ENCODE measurements around the gene NCOA1. TPM values are rescaled to one million over a fixed set of nuclear protein-coding genes. Genes with fewer than 3 reads are reported as not detected.
A peak's percentile ranks its signal among the peaks of the same experiment; 100 is the strongest.
"Not testable (repeated sequence)": the region's sequence is repeated elsewhere in the genome, so short reads cannot be mapped to it uniquely, and the experiment has no call there.

Gene NCOA1
- total RNA-seq, 1 experiment from 2014 or later: 14.4 TPM

- no peak for DNase-seq (ENCODE audit: low read depth, low spot score)
Measured at GRCh38 chr2:24515335-24515734, 24.3 kb downstream of the NCOA1 start.

GRCh38 chr2:24515831-24516230 lies 24.8 kb downstream of the NCOA1 start:
- in situ Hi-C loops (cut with HindIII; ENCODE audit: low pct_unique_long_range_greater_than_20kb, low sequenced_read_pairs): no loop called here
- DNase-seq (ENCODE audit: low read depth, low spot score): peak; percentile 39

More at GRCh38 chr2:24515335-24515734, 24.3 kb downstream of the NCOA1 start:
- in situ Hi-C loops (cut with HindIII; ENCODE audit: low pct_unique_long_range_greater_than_20kb, low sequenced_read_pairs): no loop called here

GRCh38 chr2:24517247-24517646 lies 26.2 kb downstream of the NCOA1 start:
- DNase-seq (ENCODE audit: low read depth, low spot score): no peak
- in situ Hi-C loops (cut with HindIII; ENCODE audit: low pct_unique_long_range_greater_than_20kb, low sequenced_read_pairs): no loop called here

DNA sequence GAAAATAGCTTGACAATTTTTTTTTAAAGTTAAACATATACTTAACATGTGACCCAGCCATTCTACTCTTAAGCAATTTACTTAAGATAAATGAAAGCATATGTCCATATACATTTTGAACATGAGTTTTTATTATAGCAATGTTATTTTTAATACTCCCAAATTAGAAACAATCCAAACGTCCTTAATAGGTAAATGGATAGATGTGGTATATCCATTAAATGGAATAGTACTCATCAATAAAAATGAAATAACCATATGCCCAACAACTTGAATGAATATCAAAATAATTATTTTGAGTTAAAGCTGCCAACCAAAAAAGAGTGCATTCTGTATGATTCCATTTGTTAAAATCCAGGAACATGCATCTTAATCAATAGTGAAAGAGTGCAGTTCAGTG lies 29.1 kb downstream of the NCOA1 start:
- DNase-seq (ENCODE audit: low read depth, low spot score): no peak
- in situ Hi-C loops (cut with HindIII; ENCODE audit: low pct_unique_long_range_greater_than_20kb, low sequenced_read_pairs): no loop called here

DNA sequence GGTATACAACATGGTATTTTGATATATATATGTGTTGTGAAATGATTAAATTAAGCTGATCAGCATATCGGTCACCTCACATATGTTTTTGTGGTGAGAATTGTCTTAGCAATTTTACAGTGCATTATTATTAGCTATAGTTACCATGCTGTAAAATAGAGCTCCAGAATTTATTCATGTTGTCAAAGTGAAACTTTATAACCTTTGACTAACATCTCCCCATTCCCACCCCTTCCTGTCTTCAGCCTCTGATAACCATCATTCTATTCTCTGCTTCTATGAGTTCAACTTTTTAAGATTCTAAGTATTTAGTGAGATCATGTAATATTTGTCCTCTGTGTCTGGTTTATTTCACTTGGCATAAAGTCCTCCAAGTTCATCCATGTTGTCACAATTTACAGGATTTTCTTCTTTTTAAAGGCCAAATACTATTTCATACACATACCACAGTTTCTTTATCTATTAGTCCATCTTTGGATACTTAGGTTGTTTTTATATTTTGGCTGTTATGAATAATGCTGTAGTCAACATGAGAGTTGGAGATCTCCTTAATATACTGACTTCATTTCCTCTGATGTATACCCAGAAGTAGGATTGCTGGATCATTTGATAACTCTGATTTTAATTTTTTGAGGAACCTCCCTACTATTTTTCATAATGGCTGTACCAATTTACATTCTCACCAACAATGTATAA lies 30.3 kb downstream of the NCOA1 start:
- in situ Hi-C loops (cut with HindIII; ENCODE audit: low pct_unique_long_range_greater_than_20kb, low sequenced_read_pairs): no loop called here
- DNase-seq (ENCODE audit: low read depth, low spot score): no peak

DNA sequence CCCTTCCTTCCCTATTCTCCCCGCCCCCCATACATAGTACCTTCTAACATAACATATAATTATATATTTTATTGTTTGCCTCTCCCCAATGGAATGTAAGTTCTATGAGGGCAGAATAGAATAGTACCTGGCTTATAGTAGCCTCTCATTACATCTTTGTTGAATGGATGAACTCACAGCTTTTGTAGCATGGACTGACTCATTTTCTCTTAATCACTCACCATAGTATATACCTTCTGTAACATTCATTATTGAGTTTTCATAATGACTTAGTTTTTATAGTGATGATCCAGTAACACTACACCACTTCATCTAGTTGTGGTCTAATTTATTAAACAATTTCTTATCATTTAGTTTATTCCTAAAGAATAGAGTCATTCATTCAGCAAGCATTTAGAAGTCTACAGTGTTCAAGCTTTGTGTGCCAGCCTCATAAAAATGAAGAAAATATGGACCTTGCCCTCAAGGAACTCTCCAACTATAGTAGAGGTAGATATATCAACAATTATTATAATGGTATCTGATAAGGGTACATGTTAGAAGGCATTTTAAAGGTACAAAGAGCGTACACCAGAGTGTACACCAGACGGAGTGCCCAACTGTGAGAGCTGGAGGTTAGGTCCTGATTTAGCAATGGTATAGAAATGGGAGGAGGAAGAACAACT lies 31.1 kb downstream of the NCOA1 start:
- DNase-seq (ENCODE audit: low read depth, low spot score): no peak
- in situ Hi-C loops (cut with HindIII; ENCODE audit: low pct_unique_long_range_greater_than_20kb, low sequenced_read_pairs): no loop called here

- in situ Hi-C loops (cut with HindIII; ENCODE audit: low pct_unique_long_range_greater_than_20kb, low sequenced_read_pairs): no loop called here
- DNase-seq (ENCODE audit: low read depth, low spot score): no peak
Measured at GRCh38 chr2:24527536-24527935, 36.5 kb downstream of the NCOA1 start.

DNA sequence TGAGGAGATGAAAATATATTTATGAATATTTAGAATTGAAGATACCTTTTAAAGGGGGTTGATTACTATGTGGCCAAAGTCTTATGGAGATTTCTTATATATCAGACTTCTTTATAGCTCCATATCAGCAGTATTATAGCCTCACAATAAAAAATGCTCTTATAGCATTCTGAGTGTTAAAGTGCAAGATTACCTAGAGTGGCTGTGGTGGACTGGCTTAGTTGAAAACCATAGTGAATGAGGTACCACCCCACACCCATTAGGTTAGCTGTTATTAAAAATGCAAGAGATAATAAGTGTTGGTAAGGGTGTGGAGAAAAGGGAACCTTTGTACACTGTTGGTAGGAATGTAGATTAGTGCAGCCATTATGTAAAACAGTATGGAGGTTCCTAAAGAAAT lies 39.7 kb downstream of the NCOA1 start:
- DNase-seq (ENCODE audit: low read depth, low spot score): no peak
- in situ Hi-C loops (cut with HindIII; ENCODE audit: low pct_unique_long_range_greater_than_20kb, low sequenced_read_pairs): no loop called here

DNA sequence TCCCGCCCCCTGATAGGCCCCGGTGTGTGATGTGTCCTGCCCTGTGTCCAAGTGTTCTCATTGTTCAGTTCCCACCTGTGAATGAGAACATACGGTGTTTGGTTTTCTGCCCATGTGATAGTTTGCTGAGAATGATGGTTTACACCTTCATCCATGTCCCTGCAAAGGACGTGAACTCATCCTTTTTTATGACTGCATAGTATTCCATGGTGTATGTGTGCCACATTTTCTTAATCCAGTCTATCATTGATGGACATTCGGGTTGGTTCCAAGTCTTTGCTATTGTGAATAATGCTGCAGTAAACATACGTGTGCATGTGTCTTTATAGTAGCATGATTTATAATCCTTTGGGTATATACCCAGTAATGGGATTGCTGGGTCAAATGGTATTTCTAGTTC lies 40.6 kb downstream of the NCOA1 start:
- in situ Hi-C loops (cut with HindIII; ENCODE audit: low pct_unique_long_range_greater_than_20kb, low sequenced_read_pairs); DNase-seq (ENCODE audit: low read depth, low spot score): not testable (repeated sequence)

GRCh38 chr2:24532057-24532456 lies 41.0 kb downstream of the NCOA1 start:
- in situ Hi-C loops (cut with HindIII; ENCODE audit: low pct_unique_long_range_greater_than_20kb, low sequenced_read_pairs); DNase-seq (ENCODE audit: low read depth, low spot score): not testable (repeated sequence)

DNA sequence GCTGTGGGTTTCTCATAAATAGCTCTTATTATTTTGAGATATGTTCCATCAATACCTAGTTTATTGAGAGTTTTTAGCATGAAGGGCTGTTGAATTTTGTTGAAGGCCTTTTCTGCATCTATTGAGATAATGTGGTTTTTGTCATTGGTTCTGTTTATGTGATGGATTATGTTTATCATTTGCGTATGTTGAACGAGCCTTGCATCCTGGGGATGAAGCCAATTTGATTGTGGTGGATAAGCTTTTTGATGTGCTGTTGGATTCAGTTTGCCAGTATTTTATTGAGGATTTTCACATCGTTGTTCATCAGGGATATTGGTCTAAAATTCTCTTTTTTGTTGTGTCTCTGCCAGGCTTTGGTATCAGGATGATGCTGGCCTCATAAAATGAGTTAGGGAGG lies 42.5 kb downstream of the NCOA1 start:
- not testable (repeated sequence) for DNase-seq (ENCODE audit: low read depth, low spot score)

GRCh38 chr2:24538720-24539119 lies 47.7 kb downstream of the NCOA1 start:
- no peak for DNase-seq (ENCODE audit: low read depth, low spot score)
- in situ Hi-C loops (cut with HindIII; ENCODE audit: low pct_unique_long_range_greater_than_20kb, low sequenced_read_pairs): no loop called here

More for the DNA sequence above, 42.5 kb downstream of the NCOA1 start:
- in situ Hi-C loops (cut with HindIII; ENCODE audit: low pct_unique_long_range_greater_than_20kb, low sequenced_read_pairs): not testable (repeated sequence)

- in situ Hi-C loops (cut with HindIII; ENCODE audit: low pct_unique_long_range_greater_than_20kb, low sequenced_read_pairs): no loop called here
- DNase-seq (ENCODE audit: low read depth, low spot score): no peak
Measured at GRCh38 chr2:24539258-24539657, 48.2 kb downstream of the NCOA1 start.

- in situ Hi-C loops (cut with HindIII; ENCODE audit: low pct_unique_long_range_greater_than_20kb, low sequenced_read_pairs): no loop called here
- no peak for DNase-seq (ENCODE audit: low read depth, low spot score)
Measured at GRCh38 chr2:24540011-24540477, 49.0 kb downstream of the NCOA1 start.

- no peak for DNase-seq (ENCODE audit: low read depth, low spot score)
- in situ Hi-C loops (cut with HindIII; ENCODE audit: low pct_unique_long_range_greater_than_20kb, low sequenced_read_pairs): no loop called here
Measured at GRCh38 chr2:24541621-24542020, 50.6 kb downstream of the NCOA1 start.

- in situ Hi-C loops (cut with HindIII; ENCODE audit: low pct_unique_long_range_greater_than_20kb, low sequenced_read_pairs): no loop called here
- DNase-seq (ENCODE audit: low read depth, low spot score): no peak
Measured at GRCh38 chr2:24542269-24542872, 51.3 kb downstream of the NCOA1 start.

DNA sequence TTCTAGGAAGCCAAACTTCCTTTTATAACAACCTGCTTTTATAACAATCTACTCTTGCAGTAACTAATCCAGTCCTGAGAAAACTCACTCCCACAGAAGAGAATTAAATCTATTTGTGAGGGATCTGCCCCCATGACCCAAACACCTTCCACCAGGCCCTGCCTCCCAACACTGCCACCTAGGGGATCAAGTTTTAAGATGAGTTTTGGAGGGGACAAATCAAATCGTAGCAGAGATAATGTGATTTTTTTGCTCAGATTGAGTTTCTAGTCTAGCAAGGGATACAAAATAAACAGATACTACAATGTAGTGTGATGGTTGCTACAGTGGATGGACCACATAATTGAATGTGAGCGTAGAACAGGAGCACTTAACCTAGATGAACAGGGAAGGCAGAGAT lies 52.2 kb downstream of the NCOA1 start:
- in situ Hi-C loops (cut with HindIII; ENCODE audit: low pct_unique_long_range_greater_than_20kb, low sequenced_read_pairs): no loop called here
- DNase-seq (ENCODE audit: low read depth, low spot score): peak; percentile 36

DNA sequence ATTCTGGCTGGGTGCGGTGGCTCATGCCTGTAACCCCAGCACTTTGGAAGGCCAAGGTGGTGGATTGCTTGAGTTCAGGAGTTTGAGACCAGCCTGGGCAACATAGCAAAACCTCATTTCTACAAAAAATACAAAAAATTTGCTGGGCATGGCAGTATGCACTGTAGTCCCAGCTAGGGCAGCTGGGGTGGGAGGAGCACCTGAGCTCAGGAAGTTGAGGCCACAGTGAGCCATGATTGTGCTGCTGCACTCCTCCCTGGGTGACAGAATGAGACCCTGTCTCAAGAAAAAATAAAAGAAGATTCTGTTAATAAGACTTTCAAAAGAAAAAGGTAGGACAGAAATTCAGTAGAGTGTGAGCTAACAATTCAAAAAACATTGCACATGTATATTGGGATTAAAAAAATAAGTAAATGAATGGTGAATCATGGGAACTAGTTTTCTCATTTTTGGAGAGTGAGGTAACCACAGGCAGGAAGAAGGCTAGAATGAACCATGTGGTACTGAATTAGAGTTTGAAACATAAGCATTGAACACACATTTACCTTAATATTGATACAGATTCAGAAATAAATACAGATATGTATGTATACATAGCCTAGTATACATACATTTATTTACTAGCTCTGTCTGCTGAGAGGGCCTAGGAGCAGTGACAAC lies 53.5 kb downstream of the NCOA1 start:
- in situ Hi-C loops (cut with HindIII; ENCODE audit: low pct_unique_long_range_greater_than_20kb, low sequenced_read_pairs): no loop called here
- DNase-seq (ENCODE audit: low read depth, low spot score): no peak

Measured in SK-MEL-5 (cell line).